ENCODE data around the gene ZFP36L2. TPM values are rescaled to one million over a fixed set of nuclear protein-coding genes. Genes with fewer than 3 reads are reported as not detected.

Gene ZFP36L2
- total RNA-seq, 1 experiment from 2014 or later: 105 TPM

DNA sequence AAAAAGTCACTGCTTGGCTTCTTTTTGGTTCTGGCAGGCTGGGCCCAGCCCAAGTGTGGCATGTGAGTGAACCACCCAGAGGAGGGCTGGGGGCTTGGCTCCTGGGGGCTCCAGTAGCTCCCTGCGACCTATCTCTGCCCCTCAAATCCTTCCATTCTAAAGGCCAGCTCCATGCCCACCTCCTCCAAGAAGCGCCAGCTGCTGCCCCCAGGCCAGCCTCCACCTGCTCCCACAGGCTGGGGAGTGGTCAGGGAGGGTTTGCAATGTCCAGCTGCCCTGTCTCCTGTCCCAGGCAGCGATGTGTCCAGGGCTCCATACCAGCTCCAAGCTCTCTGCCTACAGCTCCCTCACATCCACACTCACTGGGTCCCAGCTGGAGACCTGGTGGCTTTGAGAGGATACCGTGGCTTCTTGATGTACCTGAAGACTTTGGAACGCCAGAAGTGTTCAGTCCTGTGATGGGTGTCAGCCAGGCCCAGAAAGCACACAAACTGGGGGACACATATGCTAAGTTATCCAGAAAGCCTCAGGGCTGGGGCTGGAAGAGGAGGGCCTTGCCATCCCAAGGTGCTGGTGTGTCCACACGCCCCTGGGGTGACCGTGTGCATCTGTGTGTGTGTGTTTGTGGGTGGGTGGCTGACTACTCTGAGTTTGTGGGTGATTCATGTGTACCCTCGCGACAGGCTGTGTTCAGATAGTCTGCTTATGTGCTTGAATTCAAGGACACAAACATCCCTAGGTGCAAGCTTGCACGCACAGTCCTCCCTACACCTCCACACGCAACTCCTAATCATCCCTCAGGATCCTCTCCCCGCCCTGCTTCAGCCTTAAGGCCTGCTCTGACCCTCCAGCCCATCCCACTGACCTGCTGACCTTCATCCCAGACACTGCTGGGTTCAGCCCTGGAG, 33.4 kb downstream of the ZFP36L2 start:
- WGBS (ENCODE audit: extremely low coverage, insufficient read length, low lambda C conversion rate): no CpG with 5 or more reads among the region's 12 CpGs
- Histone ChIP-seq H3K14ac (ENCODE audit: insufficient read depth, low read length) (no peak overlapping the region), H4K8ac (replicated peaks; ENCODE audit: insufficient read length, low read depth, low read length) (no peak overlapping the region), H3K9me3 (ENCODE audit: control insufficient read depth, low read depth, low read length) (no peaks in the 10 kb centered on the region), H3K4ac (ENCODE audit: low read depth, low read length) (no peak overlapping the region), H2BK5ac (ENCODE audit: insufficient read length, low read length) (no peak overlapping the region), H2AK5ac (ENCODE audit: insufficient read length, low read length) (no peak overlapping the region), H3K23me2 (ENCODE audit: insufficient read length, low read depth, low read length, poor library complexity, severe bottlenecking) (no peaks in the 10 kb centered on the region), H3K79me1 (ENCODE audit: insufficient read depth, low read depth, low read length, poor library complexity, severe bottlenecking) (no peaks in the 10 kb centered on the region), H3K56ac (ENCODE audit: insufficient read length, low read depth, low read length) (no peak overlapping the region), H3T11ph (ENCODE audit: low read length) (no peak overlapping the region), H4K5ac (ENCODE audit: insufficient read length, low read depth, low read length) (no peak overlapping the region), H3K4me2 (ENCODE audit: insufficient read depth, insufficient read length, low read length) (no peak overlapping the region), H2BK12ac (ENCODE audit: insufficient read length, low read depth, low read length) (no peak overlapping the region), H2BK15ac (ENCODE audit: low read depth, low read length) (no peak overlapping the region), H2BK20ac (ENCODE audit: low read depth, low read length, poor library complexity, severe bottlenecking) (no peak overlapping the region), H3K27ac (ENCODE audit: insufficient read length, low read depth, low read length) (no peak overlapping the region), H4K20me1 (ENCODE audit: control insufficient read depth, insufficient read depth, insufficient read length) (no peaks in the 10 kb centered on the region), H3K27me3 (ENCODE audit: insufficient read depth, low read length) (no peaks in the 10 kb centered on the region), H3K79me2 (ENCODE audit: insufficient read depth, low read length) (no peaks in the 10 kb centered on the region), H3K23ac (ENCODE audit: insufficient read length, low read depth, low read length) (no peak overlapping the region), H2AFZ (ENCODE audit: low read length) (no peak overlapping the region), H2BK120ac (ENCODE audit: low read depth, low read length, poor library complexity, severe bottlenecking) (no peak overlapping the region), H4K91ac (ENCODE audit: insufficient read length, low read depth, low read length) (no peak overlapping the region), H3K18ac (ENCODE audit: insufficient read length, low read depth, low read length) (no peak overlapping the region), H3K4me1 (ENCODE audit: insufficient read depth, low read length) (no peaks in the 10 kb centered on the region; the same call in 1 of the 2 replicates), H3K9ac (ENCODE audit: extremely low read depth, insufficient read length, low read length) (no peak overlapping the region)
- no peaks in the 10 kb centered on the region for H3K9me3 Mint-ChIP-seq
- no peak for DNase-seq
- peaks cover 21 to 30% of the 10 kb centered on the region in 2 experiments for H3K4me1 Mint-ChIP-seq
- TF ChIP-seq, protein P1, sequence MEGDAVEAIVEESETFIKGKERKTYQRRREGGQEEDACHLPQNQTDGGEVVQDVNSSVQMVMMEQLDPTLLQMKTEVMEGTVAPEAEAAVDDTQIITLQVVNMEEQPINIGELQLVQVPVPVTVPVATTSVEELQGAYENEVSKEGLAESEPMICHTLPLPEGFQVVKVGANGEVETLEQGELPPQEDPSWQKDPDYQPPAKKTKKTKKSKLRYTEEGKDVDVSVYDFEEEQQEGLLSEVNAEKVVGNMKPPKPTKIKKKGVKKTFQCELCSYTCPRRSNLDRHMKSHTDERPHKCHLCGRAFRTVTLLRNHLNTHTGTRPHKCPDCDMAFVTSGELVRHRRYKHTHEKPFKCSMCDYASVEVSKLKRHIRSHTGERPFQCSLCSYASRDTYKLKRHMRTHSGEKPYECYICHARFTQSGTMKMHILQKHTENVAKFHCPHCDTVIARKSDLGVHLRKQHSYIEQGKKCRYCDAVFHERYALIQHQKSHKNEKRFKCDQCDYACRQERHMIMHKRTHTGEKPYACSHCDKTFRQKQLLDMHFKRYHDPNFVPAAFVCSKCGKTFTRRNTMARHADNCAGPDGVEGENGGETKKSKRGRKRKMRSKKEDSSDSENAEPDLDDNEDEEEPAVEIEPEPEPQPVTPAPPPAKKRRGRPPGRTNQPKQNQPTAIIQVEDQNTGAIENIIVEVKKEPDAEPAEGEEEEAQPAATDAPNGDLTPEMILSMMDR (conservative IDR thresholded peaks at IDR 0.05): no peak
- peak overlapping the region in 2 of 3 experiments; percentile 59 to 71; a peak in 4 of 7 replicates for H3K27ac Mint-ChIP-seq
- no peaks in the 10 kb centered on the region for H3K27me3 Mint-ChIP-seq (ENCODE audit: low read depth)
- H3K4me3 Mint-ChIP-seq: no peak overlapping the region
- no peaks in the 10 kb centered on the region for H3K36me3 Mint-ChIP-seq (ENCODE audit: insufficient read depth in 1 of 3, low read depth in 3 of 3)
